Activated naive CD4-positive, alpha-beta T cell treated with Interleukin-2 at 50 U/mL for 16 hours (primary cell): ENCODE data around the gene SIRPD.
"Not testable (repeated sequence)": the region's sequence is repeated elsewhere in the genome, so short reads cannot be mapped to it uniquely, and the experiment has no call there.

Source experiments
- DNase-seq: peaks from one replicate; pipeline ENCODE4 v3.0.0-alpha.2; 2020

SIRPD gene

DNA sequence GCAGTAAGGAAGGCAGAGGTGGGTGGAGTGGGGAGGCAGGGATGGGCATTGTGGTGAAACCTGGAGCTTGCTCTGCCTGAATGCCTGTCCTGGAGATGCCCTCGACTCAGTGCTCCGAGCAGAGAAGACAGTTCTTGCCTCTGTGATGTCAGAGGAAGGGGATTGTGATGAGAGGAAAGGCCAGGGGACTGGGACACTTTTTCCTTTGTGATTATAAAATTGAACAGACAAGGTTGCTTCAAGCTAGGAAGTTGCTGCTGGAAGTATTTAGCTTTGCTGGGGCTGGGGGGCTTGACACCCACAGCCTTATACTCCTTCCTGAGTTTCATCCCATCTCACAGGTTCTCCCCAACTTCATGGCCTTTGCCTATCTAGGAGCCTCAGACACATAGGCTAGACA is at the start of gene SIRPD:
Gene SIRPD, minus strand, starts transcription at position 101 of the 400 bp plus-strand sequence. Its CDS starts 52 bp downstream, at position 49.
- DNase-seq: no peak

DNA sequence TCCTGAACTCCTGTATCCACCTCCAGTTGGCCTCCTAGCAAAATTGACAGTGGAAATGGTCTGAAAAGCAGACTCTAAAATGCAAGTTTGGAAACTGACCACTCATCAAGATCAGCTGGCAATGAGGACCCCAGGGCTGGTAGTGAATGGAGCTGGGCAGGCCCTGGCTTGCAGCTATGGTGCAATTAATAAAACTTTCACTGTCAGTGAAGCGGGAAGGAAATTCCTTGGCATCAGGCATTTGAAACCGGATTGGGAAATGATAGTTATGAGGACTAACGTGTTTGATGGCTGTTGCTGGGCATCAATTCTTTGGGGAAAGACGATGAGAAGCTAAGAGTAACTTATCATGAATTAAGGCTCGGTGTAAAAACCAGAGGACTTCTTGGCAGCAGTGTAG is 43.2 kb upstream of the SIRPD start:
- no peak for DNase-seq

DNA sequence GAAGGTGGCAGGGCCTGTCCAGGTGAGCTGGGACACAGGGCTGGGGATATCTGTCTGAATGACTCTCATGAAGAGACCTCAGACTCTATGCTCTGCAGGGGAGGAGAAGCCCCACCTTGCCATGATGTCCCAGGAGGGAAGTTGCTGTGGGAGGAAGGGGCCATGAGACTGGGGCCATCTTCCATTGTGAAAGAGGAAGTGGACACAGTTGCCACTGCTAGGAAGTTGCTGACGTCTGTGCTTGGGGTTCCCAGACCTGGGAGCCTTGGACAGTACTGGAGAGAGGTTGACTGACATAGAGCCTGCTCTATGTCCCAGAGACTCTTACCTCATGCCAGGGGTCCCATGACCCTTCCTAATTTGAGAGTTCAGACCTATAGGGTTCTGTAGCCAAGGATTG is 37.8 kb upstream of the SIRPD start:
- DNase-seq: no peak

DNA sequence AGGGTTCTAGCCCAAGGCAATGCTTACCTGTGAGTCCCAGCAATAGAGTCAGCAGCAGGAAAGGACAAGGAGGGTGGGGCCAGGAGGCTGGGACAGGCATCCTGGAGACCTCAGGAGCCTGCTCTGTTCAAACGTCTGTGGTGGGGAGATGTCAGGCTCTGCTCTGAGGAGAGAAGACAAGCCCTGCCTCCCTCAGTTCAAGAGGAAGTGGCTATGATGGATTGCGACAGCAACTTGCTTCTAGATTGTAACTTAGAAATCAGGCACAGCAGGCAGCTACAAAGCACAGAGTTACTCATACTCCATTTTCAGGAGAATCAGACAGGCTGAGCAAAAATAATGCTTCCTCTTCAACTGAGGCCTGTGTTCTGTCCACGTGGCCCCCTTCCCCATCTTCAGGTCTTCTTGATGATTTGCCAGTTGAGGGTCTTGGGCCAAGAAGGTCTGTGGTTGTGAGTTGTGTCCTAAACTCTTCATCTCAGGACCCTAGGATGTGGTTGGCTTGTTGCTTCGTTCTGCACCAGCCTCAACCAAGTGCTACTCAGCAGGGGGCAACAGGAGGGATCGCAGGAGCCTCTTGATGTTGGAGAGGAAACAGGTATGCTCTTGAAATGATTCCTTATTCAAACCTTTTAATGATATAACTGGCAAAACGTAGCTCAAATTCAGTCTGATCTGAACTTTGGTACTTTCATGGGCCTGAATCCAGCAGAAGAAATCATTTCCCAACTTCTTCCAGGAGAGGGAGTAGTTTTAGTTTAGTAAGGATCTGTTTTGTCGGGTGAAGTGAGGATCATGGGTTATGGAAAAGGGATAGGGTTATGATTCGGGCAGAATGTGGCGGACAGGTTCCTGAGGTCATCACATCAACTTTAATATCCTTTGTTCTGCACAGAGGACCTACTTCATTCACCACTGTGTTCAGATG is 31.3 kb upstream of the SIRPD start:
- DNase-seq: no peak

DNA sequence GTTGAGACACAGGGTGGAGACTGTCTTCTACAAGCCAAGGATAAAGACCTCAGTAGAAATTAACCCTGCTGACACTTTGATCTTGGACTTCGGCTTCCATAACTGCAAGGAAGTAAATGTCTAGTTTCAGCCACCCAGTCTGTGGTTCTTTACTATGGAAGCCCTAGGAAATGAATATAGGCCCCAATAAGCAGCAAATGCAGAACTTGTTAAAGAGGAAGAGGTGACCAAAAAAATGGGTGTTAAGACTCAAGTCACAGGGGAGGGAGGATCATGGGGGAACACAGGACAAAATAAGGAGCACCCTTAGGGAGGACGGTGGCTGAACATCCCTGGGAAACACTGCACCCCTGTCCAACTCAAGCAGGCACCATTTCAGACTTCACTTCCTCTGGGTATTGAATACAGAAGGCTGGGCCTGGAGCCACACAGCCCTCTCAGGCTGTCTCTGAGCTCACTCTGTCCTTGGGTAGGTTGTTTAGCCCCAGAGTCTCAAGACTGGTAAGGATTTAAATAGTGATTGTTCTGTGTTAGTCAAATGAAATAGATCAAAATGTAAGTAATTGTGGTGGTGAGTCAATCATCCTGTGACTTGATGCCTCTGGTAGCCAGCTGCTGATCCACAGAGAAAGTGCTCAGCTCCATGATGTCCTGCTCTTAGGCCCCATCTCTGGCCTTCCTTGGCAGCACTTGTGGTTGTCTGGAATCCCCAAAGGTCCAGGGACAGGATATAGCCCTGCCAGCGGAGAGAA is 30.5 kb upstream of the SIRPD start:
- DNase-seq: no peak

DNA sequence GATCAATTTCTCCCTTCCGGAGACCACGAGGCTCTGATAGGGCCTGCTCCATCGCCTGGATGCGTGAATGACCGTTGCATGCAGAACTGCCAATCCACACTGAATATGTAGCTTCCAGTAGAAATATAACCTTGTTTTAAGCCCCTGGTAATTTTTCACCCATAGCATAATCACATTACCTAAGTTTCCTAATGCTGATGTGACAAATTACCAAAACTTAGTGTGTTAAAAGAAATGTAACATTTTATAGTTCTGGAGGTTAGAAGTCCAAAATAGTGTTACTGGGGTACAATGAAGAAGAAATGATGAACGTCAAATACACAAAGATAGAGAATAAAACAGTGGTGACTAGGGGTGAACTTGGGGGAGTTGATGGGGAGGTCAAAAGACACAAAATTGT is 22.0 kb upstream of the SIRPD start:
- no peak for DNase-seq

DNA sequence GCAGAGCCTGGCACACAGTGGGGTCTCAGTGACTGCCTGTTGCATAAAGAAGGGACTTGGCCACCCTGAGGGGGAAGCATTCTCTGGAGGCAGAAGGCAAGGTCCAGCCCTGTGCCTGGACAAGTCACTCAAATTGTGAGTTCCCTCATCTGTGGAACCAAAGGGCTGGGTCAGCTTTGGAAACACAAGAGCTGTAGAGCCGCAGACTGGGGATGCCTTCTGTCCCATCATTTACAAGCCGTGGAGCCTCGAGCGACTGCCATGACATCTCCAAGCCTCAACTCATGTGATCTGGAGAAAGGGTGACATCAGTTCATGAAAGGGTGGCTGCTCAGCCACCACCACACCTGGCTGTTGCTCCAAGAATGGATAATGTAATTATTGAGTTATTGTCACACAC is 20.4 kb upstream of the SIRPD start:
- no peak for DNase-seq

DNA sequence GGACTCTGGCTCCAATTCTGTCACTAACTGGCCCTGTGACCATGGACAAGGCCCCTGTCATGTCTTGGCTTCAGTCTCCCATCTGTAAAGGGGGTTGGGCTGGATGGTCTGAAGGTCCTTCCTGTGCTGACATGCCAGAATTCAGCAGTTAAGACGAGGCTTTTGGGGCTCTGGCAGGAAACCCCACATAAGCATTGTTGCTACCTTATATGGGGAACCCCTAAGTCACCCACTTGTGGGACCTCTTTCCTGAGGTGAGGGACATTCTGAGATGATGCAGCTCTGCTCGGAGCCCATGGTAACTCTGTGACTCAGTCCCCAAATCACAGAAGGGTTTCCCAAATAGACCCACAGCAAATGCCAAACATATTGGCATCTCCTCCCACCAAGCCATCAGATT is 19.8 kb upstream of the SIRPD start:
- not testable (repeated sequence) for DNase-seq

GRCh38 chr20:1576641-1577040 is 19.1 kb upstream of the SIRPD start:
- DNase-seq: no peak

DNA sequence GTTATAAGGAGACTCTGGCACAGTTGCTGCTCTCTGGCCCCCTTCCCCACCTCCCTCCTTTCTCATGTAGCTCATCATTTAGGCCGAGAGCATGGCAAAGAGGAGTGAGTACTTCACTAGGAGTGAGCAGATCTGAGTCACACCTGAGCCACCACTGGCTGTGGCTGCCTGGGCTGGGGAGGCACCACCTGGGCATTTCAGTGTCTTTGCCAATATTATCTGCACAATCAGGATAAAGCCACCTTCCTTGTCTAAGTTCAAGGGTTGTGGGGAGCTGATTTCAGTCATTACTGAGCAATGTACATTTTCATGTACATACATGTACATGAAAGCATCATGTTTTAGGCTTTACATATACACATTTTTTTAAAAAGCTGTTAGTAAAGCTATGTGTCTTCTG is 18.5 kb upstream of the SIRPD start:
- DNase-seq: not testable (repeated sequence)

- DNase-seq: not testable (repeated sequence)
Measured at GRCh38 chr20:1571583-1571982, 14.1 kb upstream of the SIRPD start.

DNA sequence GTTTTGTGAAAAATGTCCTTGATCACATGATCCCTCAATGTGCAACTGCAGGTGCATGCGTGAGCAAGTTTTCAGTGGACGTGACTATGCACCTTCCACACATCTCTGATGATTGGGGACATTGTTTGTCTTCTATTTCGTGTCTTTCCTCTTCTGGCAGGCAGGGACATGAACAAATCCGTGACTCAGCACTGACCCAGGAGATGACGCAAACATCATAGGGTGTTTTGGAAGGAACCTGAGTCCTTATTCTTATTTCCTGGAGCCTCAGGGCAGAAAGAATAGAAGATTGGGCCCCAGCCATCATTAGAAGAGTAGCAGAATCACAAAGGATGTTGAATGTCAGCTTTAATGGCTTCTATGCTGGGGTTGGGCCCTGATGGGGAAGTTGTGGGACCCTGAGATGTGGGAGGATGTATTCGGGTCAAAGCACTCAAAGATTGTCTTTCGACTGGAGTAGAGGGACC is 11.9 kb upstream of the SIRPD start:
- DNase-seq: no peak

GRCh38 chr20:1568163-1568490 is 10.6 kb upstream of the SIRPD start:
- DNase-seq: no peak

- DNase-seq: no peak
Measured at GRCh38 chr20:1567392-1568162, 10.1 kb upstream of the SIRPD start.

DNA sequence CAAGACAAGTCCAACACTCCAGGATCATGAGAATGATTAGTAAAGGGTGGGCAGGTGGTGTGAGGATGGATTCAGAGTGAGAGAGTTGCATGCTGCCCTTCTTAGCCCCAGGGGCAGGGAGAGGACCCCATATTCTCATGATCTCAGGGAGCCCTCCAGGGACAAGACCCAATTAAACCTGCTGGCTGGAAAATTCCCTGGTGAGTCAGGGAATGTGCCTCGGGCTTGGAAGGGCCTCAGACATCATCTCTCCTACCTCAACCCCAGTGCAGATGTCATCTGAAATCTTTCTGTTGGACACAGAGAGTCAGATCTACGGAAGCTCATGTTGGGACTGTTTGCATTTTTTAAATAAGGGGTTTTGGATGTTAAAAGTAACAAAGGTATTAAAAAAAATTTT is 9.2 kb upstream of the SIRPD start:
- DNase-seq: no peak

DNA sequence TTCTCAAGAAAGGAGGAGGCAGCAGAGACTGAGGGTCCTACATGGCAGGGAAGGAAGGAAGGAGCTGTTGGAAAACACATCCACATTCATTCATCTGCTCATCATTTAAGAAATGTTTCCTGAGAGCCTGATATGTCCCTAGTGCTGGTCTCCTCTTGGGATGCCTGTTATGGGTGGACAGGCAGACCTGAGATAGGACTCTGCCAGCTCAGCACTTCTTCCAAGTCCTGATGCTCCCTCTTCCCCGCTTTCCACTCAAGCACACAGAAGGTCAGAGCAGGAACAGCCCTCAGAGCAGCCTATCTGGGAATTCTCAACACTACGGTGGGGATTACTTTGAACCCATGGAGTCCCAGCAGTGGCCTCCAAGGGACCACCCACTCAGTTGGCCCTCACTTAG is 8.0 kb upstream of the SIRPD start:
- DNase-seq: no peak

- DNase-seq: no peak
Measured at GRCh38 chr20:1563598-1563997, 6.1 kb upstream of the SIRPD start.

- DNase-seq: no peak
Measured at GRCh38 chr20:1562622-1563021, 5.1 kb upstream of the SIRPD start.

DNA sequence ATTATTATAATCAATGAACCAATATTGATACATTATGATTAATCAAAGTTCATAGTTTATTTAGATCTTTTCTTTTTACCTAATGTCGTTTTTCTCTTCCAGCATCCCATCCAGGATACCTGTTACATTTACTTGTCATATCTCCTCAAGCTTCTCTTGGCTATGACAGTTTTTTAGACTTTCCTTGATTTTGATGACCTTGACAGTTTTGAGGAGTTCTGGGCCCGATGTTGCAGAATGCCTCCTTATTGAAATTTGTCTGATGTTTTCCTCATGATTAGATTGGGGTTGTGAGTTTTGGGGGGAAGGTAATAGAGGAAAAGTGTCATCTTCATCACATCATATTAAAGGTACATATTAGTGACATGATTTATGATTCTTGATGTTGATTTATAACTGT is 3.8 kb upstream of the SIRPD start:
- no peak for DNase-seq

DNA sequence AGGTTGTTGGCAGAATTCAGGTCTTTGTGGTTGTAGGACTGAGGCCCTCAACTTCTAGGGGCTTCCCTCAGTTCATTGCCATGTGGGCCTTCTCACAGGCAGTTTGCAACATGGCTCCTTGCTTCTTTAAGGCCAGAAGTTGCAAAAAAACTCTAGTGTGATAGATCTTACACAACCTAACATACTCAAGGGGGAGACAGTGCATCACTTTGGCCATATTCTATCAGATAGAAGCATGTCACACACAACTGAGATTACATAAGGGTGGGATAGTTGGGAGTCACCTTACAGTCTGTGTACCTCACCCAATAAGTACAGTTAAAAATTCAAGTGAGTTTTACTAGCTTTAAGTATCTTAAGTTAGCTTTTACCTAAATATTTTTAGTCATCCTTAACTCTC is 1.6 kb downstream of the SIRPD start:
- DNase-seq: no peak

DNA sequence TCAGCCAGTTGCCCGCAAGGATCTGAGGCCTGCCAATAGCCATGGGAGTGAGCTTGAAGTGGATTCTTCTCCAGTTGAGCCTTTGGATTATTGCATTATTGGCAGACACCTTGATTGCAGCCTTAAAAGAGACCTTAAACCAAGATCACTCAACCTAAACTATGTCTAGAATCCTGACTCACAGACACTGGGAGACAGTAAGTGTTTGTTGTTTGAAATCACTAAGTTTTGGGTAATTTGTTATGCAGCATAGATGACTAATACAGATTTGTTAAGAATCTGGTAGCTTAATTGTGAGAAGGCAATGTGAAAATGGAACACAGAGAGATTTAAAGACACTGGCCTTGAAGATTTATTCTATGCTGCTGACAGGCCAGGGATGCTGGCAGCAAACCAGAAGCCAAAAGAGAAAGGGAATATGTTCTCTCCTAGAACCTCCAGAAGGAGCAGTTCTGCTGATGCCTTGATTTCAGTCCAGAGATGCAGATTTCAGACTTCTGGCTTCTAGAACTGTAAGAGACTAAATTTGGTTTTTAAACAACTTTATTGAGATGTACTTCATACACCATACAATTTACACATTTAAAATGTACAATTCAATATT is 17.6 kb downstream of the SIRPD start:
- no peak for DNase-seq

GRCh38 chr20:1538655-1539054 is 18.9 kb downstream of the SIRPD start:
- DNase-seq: no peak

- DNase-seq: no peak
Measured at GRCh38 chr20:1537731-1538058, 19.8 kb downstream of the SIRPD start.
